ENCODE data around the gene ARMH2. TPM values are rescaled to one million over a fixed set of nuclear protein-coding genes. Genes with fewer than 3 reads are reported as not detected.

Gene ARMH2
- polyA plus RNA-seq, 3 donors, result 0.34 to 0.71 TPM; not detected in 1

DNA sequence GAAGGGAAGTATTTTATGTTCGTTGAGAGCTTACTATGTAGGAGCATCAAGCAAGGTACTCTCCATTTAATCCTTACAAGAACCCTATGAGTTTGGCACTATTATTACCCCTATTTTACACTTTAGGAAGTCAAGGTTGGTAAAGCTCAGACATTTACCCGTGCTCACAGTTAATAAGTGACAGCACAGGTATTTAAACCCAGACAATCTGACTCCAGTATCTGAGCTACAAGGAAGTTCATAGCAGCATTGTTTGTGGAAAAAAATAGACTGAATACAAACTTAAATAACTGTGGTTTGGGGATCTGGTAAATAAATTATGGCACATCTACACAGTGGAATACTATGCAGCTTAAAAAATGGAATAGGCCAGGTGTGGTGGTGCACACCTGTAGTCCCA, 45.2 kb downstream of the ARMH2 start:
- WGBS (ENCODE audit: insufficient coverage), result no CpG with 5 or more reads among the region's 2 CpGs
- no peak for DNase-seq
- H3K27me3 Mint-ChIP-seq (ENCODE audit: low read depth in 3 of 3), result peaks cover 0 to 2% (median 2%) of the 10 kb centered on the region in 3 donors

DNA sequence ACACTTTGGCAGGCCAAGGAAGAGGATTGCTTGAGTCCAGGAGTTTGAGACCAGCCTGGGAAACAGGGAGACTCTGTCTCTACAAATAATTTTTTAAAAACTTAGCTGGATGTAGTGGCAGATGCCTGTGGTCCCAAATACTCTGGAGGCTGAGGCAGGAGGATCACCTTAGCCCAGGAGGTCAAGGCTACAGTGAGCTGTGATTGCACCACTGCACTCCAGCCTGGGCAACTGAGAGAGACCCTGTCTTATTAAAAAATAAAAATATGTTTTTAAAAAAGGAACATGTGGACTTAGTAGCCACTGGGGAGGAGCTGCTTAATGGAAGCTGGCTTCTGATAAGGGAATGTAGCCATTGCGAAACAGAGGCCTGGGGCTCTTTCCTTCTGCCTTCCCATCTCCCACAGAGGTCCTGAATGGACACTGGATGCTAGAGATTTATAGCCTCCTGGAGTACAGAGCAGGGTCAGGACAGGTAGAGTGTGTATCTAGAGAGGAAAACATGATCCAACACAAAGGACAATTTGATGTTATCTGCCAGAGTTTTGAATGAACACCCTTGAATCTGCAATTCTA, 45.7 kb downstream of the ARMH2 start:
- WGBS (ENCODE audit: insufficient coverage), result no CpG with 5 or more reads among the region's 1 CpG
- Histone ChIP-seq H4K20me1 (ENCODE audit: insufficient read depth, low read length) (no peaks in the 10 kb centered on the region), H3K27me3 (ENCODE audit: control insufficient read depth in 2 of 2, insufficient read depth in 2 of 2, low read length in 2 of 2) (no peaks in the 10 kb centered on the region), H3K36me3 (replicated peaks in 1 of 2; ENCODE audit: control insufficient read depth in 1 of 2, insufficient read depth in 2 of 2, low read length in 2 of 2) (no peaks in the 10 kb centered on the region), H3K4me1 (ENCODE audit: control insufficient read depth in 1 of 2, insufficient read depth in 2 of 2, low read length in 2 of 2) (peaks cover 30 to 37% of the 10 kb centered on the region in 2 donors), H3K4me3 (replicated peaks in 1 of 3; ENCODE audit: low read depth in 2 of 3, low read length in 3 of 3) (no peak overlapping the region), H3K79me2 (ENCODE audit: insufficient read depth, low read length) (no peaks in the 10 kb centered on the region), H2AFZ (ENCODE audit: insufficient read depth, low read depth, low read length, poor library complexity, severe bottlenecking) (peak overlapping the region; percentile 44), H3K4me2 (replicated peaks; ENCODE audit: extremely low read depth, low read length, poor library complexity, severe bottlenecking) (no peak overlapping the region), H3K27ac (ENCODE audit: low read depth in 1 of 2, low read length in 2 of 2) (no peak overlapping the region), H3K9ac (ENCODE audit: insufficient read depth, low read length, poor library complexity, severe bottlenecking) (no peak overlapping the region), H3K9me3 (replicated peaks in 1 of 2; ENCODE audit: control insufficient read depth in 1 of 2, insufficient read depth in 1 of 2, low read length in 2 of 2) (peaks cover 7% of the 10 kb centered on the region in 2 donors)
- H3K36me3 Mint-ChIP-seq, result peaks cover 10 to 11% of the 10 kb centered on the region in 2 donors
- no peak overlapping the region for H3K4me3 Mint-ChIP-seq
- no peak for DNase-seq
- peaks cover 12 to 18% (median 15%) of the 10 kb centered on the region in 7 donors for H3K9me3 Mint-ChIP-seq
- peaks cover 0 to 2% (median 2%) of the 10 kb centered on the region in 3 donors for H3K27me3 Mint-ChIP-seq (ENCODE audit: low read depth in 3 of 3)
- TF ChIP-seq, protein P1, sequence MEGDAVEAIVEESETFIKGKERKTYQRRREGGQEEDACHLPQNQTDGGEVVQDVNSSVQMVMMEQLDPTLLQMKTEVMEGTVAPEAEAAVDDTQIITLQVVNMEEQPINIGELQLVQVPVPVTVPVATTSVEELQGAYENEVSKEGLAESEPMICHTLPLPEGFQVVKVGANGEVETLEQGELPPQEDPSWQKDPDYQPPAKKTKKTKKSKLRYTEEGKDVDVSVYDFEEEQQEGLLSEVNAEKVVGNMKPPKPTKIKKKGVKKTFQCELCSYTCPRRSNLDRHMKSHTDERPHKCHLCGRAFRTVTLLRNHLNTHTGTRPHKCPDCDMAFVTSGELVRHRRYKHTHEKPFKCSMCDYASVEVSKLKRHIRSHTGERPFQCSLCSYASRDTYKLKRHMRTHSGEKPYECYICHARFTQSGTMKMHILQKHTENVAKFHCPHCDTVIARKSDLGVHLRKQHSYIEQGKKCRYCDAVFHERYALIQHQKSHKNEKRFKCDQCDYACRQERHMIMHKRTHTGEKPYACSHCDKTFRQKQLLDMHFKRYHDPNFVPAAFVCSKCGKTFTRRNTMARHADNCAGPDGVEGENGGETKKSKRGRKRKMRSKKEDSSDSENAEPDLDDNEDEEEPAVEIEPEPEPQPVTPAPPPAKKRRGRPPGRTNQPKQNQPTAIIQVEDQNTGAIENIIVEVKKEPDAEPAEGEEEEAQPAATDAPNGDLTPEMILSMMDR (IDR thresholded peaks at IDR 0.05), result no peak
- peak overlapping the region in 1 of 7 donors; percentile 10 for H3K27ac Mint-ChIP-seq
- intact Hi-C loops (cut with micrococcal nuclease), result no loop called here
- H3K4me1 Mint-ChIP-seq, result peaks cover 38% of the 10 kb centered on the region

More for the DNA sequence above, 45.2 kb downstream of the ARMH2 start:
- no peaks in the 10 kb centered on the region for H3K36me3 ChIP-seq (replicated peaks in 1 of 2; ENCODE audit: control insufficient read depth in 1 of 2, insufficient read depth in 2 of 2, low read length in 2 of 2)
- TF ChIP-seq, protein P1 (IDR thresholded peaks at IDR 0.05), result no peak
- intact Hi-C loops (cut with micrococcal nuclease), result no loop called here
- H3K4me2 ChIP-seq (replicated peaks; ENCODE audit: extremely low read depth, low read length, poor library complexity, severe bottlenecking), result no peak overlapping the region
- no peak overlapping the region for H3K27ac ChIP-seq (ENCODE audit: low read depth in 1 of 2, low read length in 2 of 2)
- Mint-ChIP-seq H3K4me3 (no peak overlapping the region), H3K4me1 (peaks cover 36% of the 10 kb centered on the region), H3K9me3 (peaks cover 12 to 18% (median 15%) of the 10 kb centered on the region in 7 donors), H3K27ac (no peak overlapping the region), H3K36me3 (peaks cover 11 to 12% of the 10 kb centered on the region in 2 donors)
- H3K4me3 ChIP-seq (replicated peaks in 1 of 3; ENCODE audit: low read depth in 2 of 3, low read length in 3 of 3), result no peak overlapping the region
- no peaks in the 10 kb centered on the region for H3K79me2 ChIP-seq (ENCODE audit: insufficient read depth, low read length)
- H3K9me3 ChIP-seq (replicated peaks in 1 of 2; ENCODE audit: control insufficient read depth in 1 of 2, insufficient read depth in 1 of 2, low read length in 2 of 2), result peaks cover 7% of the 10 kb centered on the region in 2 donors
- H4K20me1 ChIP-seq (ENCODE audit: insufficient read depth, low read length), result no peaks in the 10 kb centered on the region
- H3K4me1 ChIP-seq (ENCODE audit: control insufficient read depth in 1 of 2, insufficient read depth in 2 of 2, low read length in 2 of 2), result peaks cover 29 to 37% of the 10 kb centered on the region in 2 donors
- H3K27me3 ChIP-seq (ENCODE audit: control insufficient read depth in 2 of 2, insufficient read depth in 2 of 2, low read length in 2 of 2), result no peaks in the 10 kb centered on the region
- no peak overlapping the region for H3K9ac ChIP-seq (ENCODE audit: insufficient read depth, low read length, poor library complexity, severe bottlenecking)
- H2AFZ ChIP-seq (ENCODE audit: insufficient read depth, low read depth, low read length, poor library complexity, severe bottlenecking), result no peak overlapping the region

Data from CD14-positive monocyte (primary cell).